Mesothelial cell of epicardium (in vitro differentiated cells): ENCODE data around the gene SPSB4. TPM values are rescaled to one million over a fixed set of nuclear protein-coding genes. Genes with fewer than 3 reads are reported as not detected.

Experiments used
- DNase-seq, 2 experiments: peaks; one replicate each; pipeline ENCODE4 v3.0.0; 2021; ENCODE audit warnings: low spot score in 2 of 2; ENCODE audit not compliant: unreplicated experiment in 2 of 2
- H3K27ac Mint-ChIP-seq: 2 replicates; pipeline ENCODE4 v1.8.0; 2021; ENCODE audit warnings: mixed read lengths
- H3K27me3 Mint-ChIP-seq: 2 replicates; pipeline ENCODE4 v1.8.0; 2021; ENCODE audit warnings: low read depth, mixed read lengths
- H3K36me3 Mint-ChIP-seq: 2 replicates; pipeline ENCODE4 v1.8.0; 2021; ENCODE audit warnings: mixed read lengths
- H3K4me1 Mint-ChIP-seq: 2 replicates; pipeline ENCODE4 v1.8.0; 2021; ENCODE audit warnings: mixed read lengths
- H3K4me3 Mint-ChIP-seq: 2 replicates; pipeline ENCODE4 v1.8.0; 2021; ENCODE audit warnings: mild to moderate bottlenecking, moderate library complexity, mixed read lengths
- H3K9me3 Mint-ChIP-seq: 2 replicates; pipeline ENCODE4 v1.8.0; 2021; ENCODE audit warnings: mixed read lengths
- total RNA-seq: library from RNA; stranded (reverse); gene quantifications from 3 replicates; pipeline ENCODE4 v1.2.1, GENCODE V29; 2021
- TF ChIP-seq, protein P1 (sequence below): fragments of 200-600 bp; sonication (generic); IDR thresholded peaks from one replicate; pipeline ENCODE4 v1.5.0; 2021; ENCODE audit warnings: antibody characterized with exemption; ENCODE audit not compliant: unreplicated experiment

SPSB4 gene
- total RNA-seq, 1 donor from 2014 or later = 13.1 TPM

DNA sequence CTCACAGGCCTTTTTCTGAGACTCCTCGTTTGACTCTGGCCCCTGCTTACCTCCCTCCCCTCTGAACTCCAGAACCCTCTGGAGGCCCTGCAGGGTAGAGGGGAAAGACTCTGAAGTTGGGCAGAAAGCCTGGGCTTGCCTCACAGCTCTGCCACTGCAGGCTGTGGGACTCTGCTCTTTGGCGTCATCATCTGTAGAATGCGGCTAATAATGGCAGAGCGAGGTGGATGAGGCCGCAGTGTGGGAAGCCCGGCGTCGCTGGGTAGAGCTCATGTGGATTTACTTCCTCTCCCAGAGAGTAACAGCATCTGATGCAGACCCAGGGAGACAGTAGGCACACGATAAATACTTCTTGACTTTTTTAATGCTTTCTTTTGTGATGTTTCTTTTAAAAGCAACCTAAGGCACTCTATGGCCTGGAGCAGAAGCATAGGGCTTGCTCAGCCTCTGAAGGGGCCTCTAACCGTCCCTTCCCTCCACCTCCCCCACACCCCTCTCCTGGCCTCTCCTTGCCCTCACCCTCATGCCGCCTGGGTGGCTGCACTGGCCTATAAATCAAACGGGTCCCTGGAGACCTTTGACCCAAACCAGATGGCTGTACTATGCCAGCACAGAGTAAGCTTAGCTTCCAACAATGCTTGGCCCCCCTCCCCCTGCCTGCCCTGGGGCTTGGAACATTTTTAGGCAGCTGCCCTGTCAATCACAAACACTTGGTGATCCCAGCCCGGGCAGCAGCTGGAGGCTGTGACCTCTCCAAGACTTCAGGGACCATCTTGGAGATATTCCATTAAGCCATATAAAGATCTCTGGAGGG lies 32.9 kb downstream of the SPSB4 start:
- TF ChIP-seq, protein P1, sequence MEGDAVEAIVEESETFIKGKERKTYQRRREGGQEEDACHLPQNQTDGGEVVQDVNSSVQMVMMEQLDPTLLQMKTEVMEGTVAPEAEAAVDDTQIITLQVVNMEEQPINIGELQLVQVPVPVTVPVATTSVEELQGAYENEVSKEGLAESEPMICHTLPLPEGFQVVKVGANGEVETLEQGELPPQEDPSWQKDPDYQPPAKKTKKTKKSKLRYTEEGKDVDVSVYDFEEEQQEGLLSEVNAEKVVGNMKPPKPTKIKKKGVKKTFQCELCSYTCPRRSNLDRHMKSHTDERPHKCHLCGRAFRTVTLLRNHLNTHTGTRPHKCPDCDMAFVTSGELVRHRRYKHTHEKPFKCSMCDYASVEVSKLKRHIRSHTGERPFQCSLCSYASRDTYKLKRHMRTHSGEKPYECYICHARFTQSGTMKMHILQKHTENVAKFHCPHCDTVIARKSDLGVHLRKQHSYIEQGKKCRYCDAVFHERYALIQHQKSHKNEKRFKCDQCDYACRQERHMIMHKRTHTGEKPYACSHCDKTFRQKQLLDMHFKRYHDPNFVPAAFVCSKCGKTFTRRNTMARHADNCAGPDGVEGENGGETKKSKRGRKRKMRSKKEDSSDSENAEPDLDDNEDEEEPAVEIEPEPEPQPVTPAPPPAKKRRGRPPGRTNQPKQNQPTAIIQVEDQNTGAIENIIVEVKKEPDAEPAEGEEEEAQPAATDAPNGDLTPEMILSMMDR = no peak
- Mint-ChIP-seq H3K27ac (peak overlapping the region; percentile 89), H3K4me3 (no peak overlapping the region), H3K9me3 (no peaks in the 10 kb centered on the region), H3K36me3 (no peaks in the 10 kb centered on the region), H3K4me1 (peaks cover 70% of the 10 kb centered on the region), H3K27me3 (no peaks in the 10 kb centered on the region)
- DNase-seq = no peak

DNA sequence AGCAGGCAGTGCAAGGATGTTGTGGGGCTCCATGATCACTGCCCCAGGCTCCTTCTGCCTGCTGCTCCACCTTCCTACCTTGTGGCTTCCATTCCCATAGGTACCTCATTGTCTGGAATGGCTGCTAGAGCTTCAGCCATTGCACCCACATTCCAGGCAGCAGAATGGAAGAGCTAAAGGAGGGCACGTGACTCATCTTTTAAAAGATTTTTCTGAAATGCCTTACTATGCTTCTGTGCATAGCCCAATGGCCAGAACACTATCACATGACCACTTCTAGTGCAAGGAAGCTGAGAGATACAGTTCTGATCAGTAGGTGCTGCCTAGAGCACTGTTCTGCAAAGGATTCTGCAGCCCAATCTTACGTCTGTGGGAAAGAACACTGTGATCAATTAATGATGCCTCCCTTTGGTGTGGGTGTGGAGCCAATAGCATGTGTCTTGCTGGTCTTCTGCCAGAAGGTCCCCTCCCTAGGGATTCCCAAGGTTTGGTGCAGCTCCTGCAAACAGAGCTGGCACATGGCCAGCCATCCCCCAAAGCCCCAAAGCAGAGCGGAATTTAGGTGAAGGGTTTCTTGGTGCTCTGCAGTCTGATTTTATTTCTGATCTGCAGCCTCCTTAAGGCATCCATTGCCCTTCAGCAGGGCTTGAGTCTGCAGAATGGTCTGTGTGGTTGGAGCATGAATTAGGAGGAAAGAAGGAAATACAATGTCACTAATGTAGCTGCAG lies 34.4 kb downstream of the SPSB4 start:
- H3K4me3 Mint-ChIP-seq = no peak overlapping the region
- no peaks in the 10 kb centered on the region for H3K9me3 Mint-ChIP-seq
- H3K4me1 Mint-ChIP-seq = peaks cover 71% of the 10 kb centered on the region
- TF ChIP-seq, protein P1 = no peak
- no peak overlapping the region for H3K27ac Mint-ChIP-seq
- H3K27me3 Mint-ChIP-seq = no peaks in the 10 kb centered on the region
- H3K36me3 Mint-ChIP-seq = no peaks in the 10 kb centered on the region
- DNase-seq = no peak

DNA sequence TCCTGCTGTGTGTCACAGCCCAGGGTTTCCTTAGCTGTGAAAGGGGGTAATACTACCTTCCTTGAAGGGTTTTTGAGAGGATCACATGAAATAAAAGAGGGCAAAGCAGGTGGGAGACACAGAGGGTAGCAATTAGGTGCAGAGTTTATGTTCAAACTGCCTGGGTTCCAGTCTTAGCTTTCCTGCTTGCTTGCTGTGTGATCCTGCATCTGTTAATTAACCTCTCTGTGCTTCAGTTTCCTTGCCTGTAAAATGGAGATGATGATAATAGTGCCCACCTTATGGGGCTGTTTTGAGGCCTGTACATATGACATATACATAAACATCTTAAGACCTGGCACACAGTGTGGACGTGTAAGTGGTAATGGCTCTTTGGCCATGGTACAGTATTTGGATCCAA lies 35.0 kb downstream of the SPSB4 start:
- no peaks in the 10 kb centered on the region for H3K9me3 Mint-ChIP-seq
- TF ChIP-seq, protein P1 = no peak
- H3K4me3 Mint-ChIP-seq = no peak overlapping the region
- no peak for DNase-seq
- H3K27ac Mint-ChIP-seq = no peak overlapping the region
- H3K36me3 Mint-ChIP-seq = no peaks in the 10 kb centered on the region
- peaks cover 67% of the 10 kb centered on the region for H3K4me1 Mint-ChIP-seq
- H3K27me3 Mint-ChIP-seq = no peaks in the 10 kb centered on the region

DNA sequence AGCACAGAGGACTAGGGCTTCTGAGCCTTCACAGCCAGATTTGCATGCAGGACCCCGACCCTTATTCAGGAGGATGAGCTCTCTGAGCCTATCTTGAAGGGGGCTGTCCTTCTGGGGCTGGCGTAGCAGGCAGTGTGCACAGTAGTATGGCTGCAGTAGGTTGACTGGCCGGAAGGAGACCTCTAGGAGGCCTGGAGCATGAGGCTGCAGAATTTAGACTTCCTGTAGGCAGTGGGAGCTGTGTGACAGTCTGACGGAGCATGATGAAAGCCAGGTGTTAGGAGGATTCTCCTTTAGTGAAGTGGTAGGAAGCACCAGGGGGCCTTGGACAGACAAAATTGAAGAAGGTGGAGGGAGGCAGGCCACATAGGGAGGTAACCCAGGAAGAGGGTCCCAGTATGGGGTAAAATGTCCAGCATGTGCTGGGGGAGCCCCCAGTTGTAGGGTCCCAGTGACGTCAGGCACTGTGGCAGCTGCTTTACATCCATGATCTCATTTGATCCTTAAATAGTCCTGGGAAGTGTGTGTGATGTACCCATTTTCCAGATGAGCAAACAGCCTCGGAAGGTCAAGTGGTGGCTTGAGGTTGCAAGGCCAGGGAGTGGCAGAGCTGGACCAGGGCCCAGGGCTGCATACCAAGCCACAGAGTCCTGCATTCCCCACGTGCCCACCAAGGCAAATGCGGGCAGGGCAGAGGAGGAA lies 36.1 kb downstream of the SPSB4 start:
- Mint-ChIP-seq H3K36me3 (no peaks in the 10 kb centered on the region), H3K9me3 (no peaks in the 10 kb centered on the region), H3K27ac (peak overlapping the region; percentile 48), H3K4me3 (no peak overlapping the region), H3K4me1 (peaks cover 57% of the 10 kb centered on the region), H3K27me3 (no peaks in the 10 kb centered on the region)
- TF ChIP-seq, protein P1 = no peak
- DNase-seq = no peak

DNA sequence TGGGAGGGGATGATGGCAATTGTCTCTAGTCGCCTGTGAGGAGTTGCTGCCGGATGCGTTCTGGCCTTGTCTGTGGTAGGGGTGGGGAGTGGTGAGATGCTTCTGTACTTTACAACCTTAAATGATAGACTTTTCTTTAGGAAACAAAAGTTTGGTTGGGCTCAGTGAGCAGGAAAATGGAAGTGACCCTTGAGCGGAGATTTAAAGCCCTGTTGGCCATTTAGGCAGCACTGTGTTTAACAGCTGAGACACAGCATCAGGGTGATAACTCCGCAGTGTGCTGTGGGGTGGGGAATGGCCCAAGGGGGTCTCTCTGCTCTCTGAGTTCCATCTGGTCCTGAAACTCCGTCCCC lies 36.6 kb downstream of the SPSB4 start:
- no peak overlapping the region for H3K4me3 Mint-ChIP-seq
- H3K4me1 Mint-ChIP-seq = peaks cover 51% of the 10 kb centered on the region
- TF ChIP-seq, protein P1 = no peak

More for the DNA sequence above, 36.6 kb downstream of the SPSB4 start:
- Mint-ChIP-seq H3K27me3 (no peaks in the 10 kb centered on the region), H3K27ac (no peak overlapping the region), H3K36me3 (no peaks in the 10 kb centered on the region), H3K9me3 (no peaks in the 10 kb centered on the region)
- no peak for DNase-seq
